Neuronal stem cell (in vitro differentiated cells): ENCODE measurements around the gene KCNJ1.
A peak's percentile ranks its signal among the peaks of the same experiment; 100 is the strongest.

Source experiments
- DNase-seq: peaks from one replicate; pipeline ENCODE4 v3.0.0-alpha.2; 2013; ENCODE audit warnings: low spot score
- H2AFZ ChIP-seq: one replicate; pipeline ENCODE4 v1.6.1; 2013; ENCODE audit warnings: mild to moderate bottlenecking, low read length, inconsistent platforms
- H2AK5ac ChIP-seq: 2 replicates; pipeline ENCODE4 v1.6.1; 2013; ENCODE audit warnings: low read depth, mild to moderate bottlenecking, inconsistent platforms, low read length, moderate library complexity, mixed read lengths
- H2BK120ac ChIP-seq: 2 replicates; pipeline ENCODE4 v1.6.1; 2013; ENCODE audit warnings: low read depth, mild to moderate bottlenecking, inconsistent platforms, low read length, moderate library complexity, mixed read lengths
- H2BK12ac ChIP-seq: one replicate; pipeline ENCODE4 v1.6.1; 2013; ENCODE audit warnings: low read length, inconsistent platforms
- H2BK15ac ChIP-seq: 2 replicates; pipeline ENCODE4 v1.6.1; 2013; ENCODE audit warnings: mild to moderate bottlenecking, low read length, inconsistent platforms, mixed read lengths
- H2BK5ac ChIP-seq: one replicate; pipeline ENCODE4 v1.6.1; 2013; ENCODE audit warnings: inconsistent platforms, mild to moderate bottlenecking, low read length, moderate library complexity
- H3K14ac ChIP-seq: one replicate; pipeline ENCODE4 v1.6.1; 2013; ENCODE audit warnings: low read length, inconsistent platforms
- H3K18ac ChIP-seq: 2 replicates; pipeline ENCODE4 v1.6.1; 2013; ENCODE audit warnings: low read length, inconsistent platforms
- H3K23ac ChIP-seq: 2 replicates; pipeline ENCODE4 v1.6.1; 2013; ENCODE audit warnings: low read depth, mild to moderate bottlenecking, mixed read lengths, low read length, inconsistent platforms; ENCODE audit not compliant: poor library complexity
- H3K27ac ChIP-seq: replicated peaks from 3 replicates; pipeline ENCODE4 v1.5.1; 2013; ENCODE audit warnings: low read length, inconsistent platforms
- H3K27me3 ChIP-seq, 3 experiments: 2 replicates each; pipeline ENCODE4 v1.6.1; 2013; ENCODE audit warnings: low read length in 3 of 3, mild to moderate bottlenecking in 2 of 3, inconsistent platforms in 1 of 3, low read depth in 1 of 3, mixed read lengths in 1 of 3, moderate library complexity in 1 of 3; ENCODE audit not compliant: control insufficient read depth in 3 of 3, insufficient read depth in 3 of 3
- H3K36me3 ChIP-seq, 2 donors: replicated peaks in 1 of 2; 2 replicates each; pipeline ENCODE4 v1.6.1; 2013; ENCODE audit warnings: low read length in 2 of 2; ENCODE audit not compliant: control insufficient read depth in 2 of 2, insufficient read depth in 2 of 2
- H3K4ac ChIP-seq: 2 replicates; pipeline ENCODE4 v1.6.1; 2013; ENCODE audit warnings: inconsistent platforms, mild to moderate bottlenecking, low read length, moderate library complexity
- H3K4me1 ChIP-seq, 2 donors: 1 replicate in 1 of 2; 2 replicates in 1 of 2; pipeline ENCODE4 v1.6.1; 2013; ENCODE audit warnings: low read length in 2 of 2, low read depth in 1 of 2; ENCODE audit not compliant: control insufficient read depth in 2 of 2, insufficient read depth in 1 of 2
- H3K4me2 ChIP-seq: one replicate; pipeline ENCODE4 v1.6.1; 2013; ENCODE audit warnings: mild to moderate bottlenecking, low read length, inconsistent platforms; ENCODE audit not compliant: insufficient read depth, poor library complexity, severe bottlenecking
- H3K4me3 ChIP-seq, 2 donors: 2 replicates each; pipeline ENCODE4 v1.5.1; 2013; ENCODE audit warnings: low read length in 2 of 2, mild to moderate bottlenecking in 2 of 2, inconsistent platforms in 1 of 2, moderate library complexity in 1 of 2
- H3K79me1 ChIP-seq: one replicate; pipeline ENCODE4 v1.6.1; 2013; ENCODE audit warnings: low read depth, mild to moderate bottlenecking, inconsistent platforms, low read length, moderate library complexity
- H3K9ac ChIP-seq: one replicate; pipeline ENCODE4 v1.6.1; 2013; ENCODE audit warnings: mild to moderate bottlenecking, low read depth, low read length, inconsistent platforms; ENCODE audit not compliant: poor library complexity
- H3K9me3 ChIP-seq, 2 donors: replicated peaks in 1 of 2; 2 replicates each; pipeline versions ENCODE3 to v1.6.1; 2013; ENCODE audit warnings: low read length in 2 of 2, mild to moderate bottlenecking in 2 of 2, inconsistent platforms in 1 of 2, low read depth in 1 of 2, mixed read lengths in 1 of 2, moderate library complexity in 1 of 2; ENCODE audit not compliant: control insufficient read depth in 2 of 2, insufficient read depth in 1 of 2
- H4K8ac ChIP-seq: one replicate; pipeline ENCODE4 v1.6.1; 2013; ENCODE audit warnings: low read depth, mild to moderate bottlenecking, inconsistent platforms, low read length, moderate library complexity
- H4K91ac ChIP-seq: one replicate; pipeline ENCODE4 v1.6.1; 2013; ENCODE audit warnings: low read length, low read depth, mild to moderate bottlenecking, inconsistent platforms; ENCODE audit not compliant: poor library complexity
- WGBS, 2 donors: extraction: QIAGEN DNeasy Blood & Tissue Kit; methylation state at CpG; one replicate each; pipeline ENCODE4 v1.1.7; 2013; ENCODE audit warnings: missing lambda C conversion rate in 2 of 2, mixed read lengths in 1 of 2; ENCODE audit not compliant: insufficient read length in 2 of 2, insufficient replicate concordance in 1 of 2; ENCODE audit errors: extremely low coverage in 2 of 2; 5-methylcytosine and 5-hydroxymethylcytosine counted together

Gene KCNJ1

GRCh38 chr11:128906185-128907050 is 39.3 kb upstream of the KCNJ1 start:
- H3K27me3 ChIP-seq, result peaks cover 22 to 48% (median 44%) of the 10 kb centered on the region in 3 experiments
- H2AK5ac ChIP-seq, result no peak overlapping the region
- H2BK15ac ChIP-seq, result no peak overlapping the region
- H3K14ac ChIP-seq, result no peak overlapping the region
- peaks cover 5 to 15% of the 10 kb centered on the region in 2 donors for H3K4me1 ChIP-seq
- H2AFZ ChIP-seq, result no peak overlapping the region
- H3K9me3 ChIP-seq, result peaks cover 3 to 11% of the 10 kb centered on the region in 2 donors
- no peak overlapping the region for H3K18ac ChIP-seq
- no peak overlapping the region for H3K4me3 ChIP-seq
- H3K27ac ChIP-seq, result no peak overlapping the region
- H2BK120ac ChIP-seq, result no peak overlapping the region
- WGBS, 2 donors, result no CpG with 5 or more reads among the region's 8 CpGs
- no peak overlapping the region for H2BK12ac ChIP-seq
- H3K23ac ChIP-seq, result no peak overlapping the region
- H4K8ac ChIP-seq, result no peak overlapping the region
- no peak for DNase-seq
- no peaks in the 10 kb centered on the region for H3K79me1 ChIP-seq
- H3K4me2 ChIP-seq, result no peak overlapping the region
- H3K9ac ChIP-seq, result no peak overlapping the region
- H2BK5ac ChIP-seq, result no peak overlapping the region
- no peaks in the 10 kb centered on the region for H3K36me3 ChIP-seq
- no peak overlapping the region for H3K4ac ChIP-seq
- no peak overlapping the region for H4K91ac ChIP-seq

- Histone ChIP-seq H2BK12ac (no peak overlapping the region), H2BK15ac (peak overlapping the region; percentile 58), H2BK120ac (no peak overlapping the region), H4K91ac (no peak overlapping the region), H2AFZ (peak overlapping the region; percentile 55), H3K9me3 (peaks cover 3 to 8% of the 10 kb centered on the region in 2 donors), H2BK5ac (no peak overlapping the region), H3K27ac (no peak overlapping the region), H3K4ac (no peak overlapping the region), H3K36me3 (no peaks in the 10 kb centered on the region), H3K4me3 (peak overlapping the region; percentile 5 to 80), H4K8ac (no peak overlapping the region), H3K4me1 (peaks cover 8 to 16% of the 10 kb centered on the region in 2 donors), H3K27me3 (peaks cover 22 to 55% (median 50%) of the 10 kb centered on the region in 3 experiments), H3K23ac (no peak overlapping the region), H3K18ac (peak overlapping the region; percentile 85), H3K79me1 (no peaks in the 10 kb centered on the region), H3K4me2 (peak overlapping the region; percentile 68), H2AK5ac (no peak overlapping the region), H3K14ac (no peak overlapping the region), H3K9ac (peak overlapping the region; percentile 60)
- no peak for DNase-seq
- WGBS, 2 donors, result no CpG with 5 or more reads among the region's 45 CpGs
Measured at GRCh38 chr11:128905345-128906184, 38.5 kb upstream of the KCNJ1 start.

- H3K4me2 ChIP-seq, result peak overlapping the region; percentile 68
- no peak overlapping the region for H2AK5ac ChIP-seq
- H3K9ac ChIP-seq, result peak overlapping the region; percentile 60
- H3K27me3 ChIP-seq, result peaks cover 22 to 59% (median 50%) of the 10 kb centered on the region in 3 experiments
- no peaks in the 10 kb centered on the region for H3K36me3 ChIP-seq
- H2BK120ac ChIP-seq, result no peak overlapping the region
- no peak overlapping the region for H3K14ac ChIP-seq
- peaks cover 3 to 8% of the 10 kb centered on the region in 2 donors for H3K9me3 ChIP-seq
- peak overlapping the region in 1 of 2 donors; percentile 80 for H3K4me3 ChIP-seq
- H3K4me1 ChIP-seq, result peaks cover 8 to 16% of the 10 kb centered on the region in 2 donors
- no CpG with 5 or more reads among the region's 25 CpGs for WGBS, 2 donors
- H2AFZ ChIP-seq, result peak overlapping the region; percentile 55
- H3K4ac ChIP-seq, result no peak overlapping the region
- H3K18ac ChIP-seq, result peak overlapping the region; percentile 85
- no peaks in the 10 kb centered on the region for H3K79me1 ChIP-seq
- H2BK12ac ChIP-seq, result no peak overlapping the region
- H2BK5ac ChIP-seq, result no peak overlapping the region
- no peak overlapping the region for H4K91ac ChIP-seq
- no peak overlapping the region for H4K8ac ChIP-seq
- no peak overlapping the region for H3K27ac ChIP-seq
- H2BK15ac ChIP-seq, result peak overlapping the region; percentile 58
- no peak overlapping the region for H3K23ac ChIP-seq
- DNase-seq, result no peak
Measured at GRCh38 chr11:128904656-128905344, 37.7 kb upstream of the KCNJ1 start.
